ENCODE data around the gene SDF4.

DNA sequence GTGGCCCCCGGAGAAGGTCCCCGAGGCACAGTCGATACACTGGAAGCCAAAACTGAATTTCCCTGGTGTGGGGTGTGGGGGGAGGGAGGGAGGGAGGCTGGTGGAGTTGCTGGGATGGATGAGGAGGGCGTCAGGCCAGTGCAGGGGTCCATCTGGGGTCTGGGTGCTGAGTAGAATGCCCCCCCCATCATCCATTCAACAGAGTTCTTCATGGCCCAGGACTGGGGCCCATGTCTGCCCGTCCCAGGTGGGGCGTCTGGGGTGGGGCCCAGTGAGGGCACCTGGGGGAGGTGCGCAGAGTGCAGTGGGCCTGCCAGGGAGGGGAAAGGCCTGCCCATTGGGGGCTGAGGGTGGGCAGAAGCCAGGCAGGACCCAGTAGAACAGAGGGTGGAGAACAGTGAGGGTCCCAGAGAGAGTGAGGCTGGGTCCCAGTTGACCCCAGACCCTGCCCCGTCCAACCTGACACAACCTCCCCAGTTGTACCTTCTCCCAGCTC lies 27.3 kb downstream of the SDF4 start:
- TF ChIP-seq, protein P1, sequence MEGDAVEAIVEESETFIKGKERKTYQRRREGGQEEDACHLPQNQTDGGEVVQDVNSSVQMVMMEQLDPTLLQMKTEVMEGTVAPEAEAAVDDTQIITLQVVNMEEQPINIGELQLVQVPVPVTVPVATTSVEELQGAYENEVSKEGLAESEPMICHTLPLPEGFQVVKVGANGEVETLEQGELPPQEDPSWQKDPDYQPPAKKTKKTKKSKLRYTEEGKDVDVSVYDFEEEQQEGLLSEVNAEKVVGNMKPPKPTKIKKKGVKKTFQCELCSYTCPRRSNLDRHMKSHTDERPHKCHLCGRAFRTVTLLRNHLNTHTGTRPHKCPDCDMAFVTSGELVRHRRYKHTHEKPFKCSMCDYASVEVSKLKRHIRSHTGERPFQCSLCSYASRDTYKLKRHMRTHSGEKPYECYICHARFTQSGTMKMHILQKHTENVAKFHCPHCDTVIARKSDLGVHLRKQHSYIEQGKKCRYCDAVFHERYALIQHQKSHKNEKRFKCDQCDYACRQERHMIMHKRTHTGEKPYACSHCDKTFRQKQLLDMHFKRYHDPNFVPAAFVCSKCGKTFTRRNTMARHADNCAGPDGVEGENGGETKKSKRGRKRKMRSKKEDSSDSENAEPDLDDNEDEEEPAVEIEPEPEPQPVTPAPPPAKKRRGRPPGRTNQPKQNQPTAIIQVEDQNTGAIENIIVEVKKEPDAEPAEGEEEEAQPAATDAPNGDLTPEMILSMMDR (IDR thresholded peaks at IDR 0.05): no peak
- TF ChIP-seq POLR2A (IDR thresholded peaks at IDR 0.05): no peak

Measured in lower leg skin (tissue), 3 donors.